Left ventricle myocardium superior (tissue), 1 donor: ENCODE measurements around the gene FBN3. TPM values are rescaled to one million over a fixed set of nuclear protein-coding genes. Genes with fewer than 3 reads are reported as not detected.

Source experiments
- ATAC-seq: fragments of 200-7000 bp; cut with Tn5 transposase; one replicate; pipeline ENCODE4 v1.9.1; 2020; ENCODE audit warnings: mild to moderate bottlenecking, moderate library complexity
- DNase-seq: peaks from one replicate; pipeline ENCODE4 v3.0.0-alpha.2; 2020
- intact Hi-C: fragments of 100-400 bp; cut with micrococcal nuclease; formaldehyde crosslinking; loops from one replicate; pipeline ENCODE4 v1.11.0; 2022
- total RNA-seq: library from RNA; stranded (reverse); fragmentation: NEBNext Ultra II Directional; extraction: Animal tissue kit (Norgen Biotek cat#: 25700); gene quantifications from one replicate; pipeline ENCODE4 v1.2.1, GENCODE V29; 2021
- donor health status: DM: no; HTN: yes; CAD: no; lungs with severe emphysema.

Gene FBN3
- total RNA-seq, 1 donor from 2014 or later = not detected

DNA sequence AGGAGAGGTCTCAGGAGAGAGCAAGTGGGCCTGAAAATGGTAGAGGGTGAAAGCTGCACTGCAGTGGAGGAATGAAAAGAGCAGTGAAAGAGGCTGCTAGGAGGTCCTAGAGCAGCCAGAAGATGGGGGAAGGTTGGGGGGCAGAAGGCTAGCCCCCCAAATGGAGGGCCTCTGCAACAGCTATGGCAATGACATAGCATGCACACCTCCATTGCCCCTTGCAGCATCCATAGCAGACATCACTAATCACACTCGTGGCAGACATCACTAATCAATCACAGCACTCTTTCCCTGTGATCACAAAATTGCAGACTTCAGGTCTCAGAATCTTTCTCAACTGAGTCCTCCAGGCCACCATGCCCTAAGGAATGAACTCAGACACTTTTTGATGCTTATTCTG, 74.9 kb downstream of the FBN3 start:
- no peak for ATAC-seq
- intact Hi-C loops = no loop called here
- no peak for DNase-seq

DNA sequence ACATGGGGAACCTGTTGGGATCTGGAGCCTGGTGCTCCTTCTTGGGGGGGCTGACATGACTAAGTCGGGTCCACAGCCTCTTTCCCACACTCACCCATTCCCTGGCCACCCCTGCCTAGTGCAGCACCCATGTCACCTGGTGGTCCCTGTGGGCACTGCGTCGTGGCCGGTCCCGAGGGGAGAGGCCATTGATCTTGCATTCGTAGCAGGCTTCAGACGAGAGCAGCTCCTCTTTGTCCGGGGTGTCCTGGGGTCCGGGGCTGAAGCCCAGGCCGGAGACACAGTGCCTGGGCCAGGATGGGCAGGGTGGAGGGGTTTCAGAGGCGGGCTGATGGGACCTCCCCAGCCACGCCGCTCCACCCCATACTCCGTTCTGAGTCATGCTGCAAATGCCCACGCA, 77.5 kb downstream of the FBN3 start:
- ATAC-seq = no peak
- no peak for DNase-seq
- intact Hi-C loops = no loop called here

DNA sequence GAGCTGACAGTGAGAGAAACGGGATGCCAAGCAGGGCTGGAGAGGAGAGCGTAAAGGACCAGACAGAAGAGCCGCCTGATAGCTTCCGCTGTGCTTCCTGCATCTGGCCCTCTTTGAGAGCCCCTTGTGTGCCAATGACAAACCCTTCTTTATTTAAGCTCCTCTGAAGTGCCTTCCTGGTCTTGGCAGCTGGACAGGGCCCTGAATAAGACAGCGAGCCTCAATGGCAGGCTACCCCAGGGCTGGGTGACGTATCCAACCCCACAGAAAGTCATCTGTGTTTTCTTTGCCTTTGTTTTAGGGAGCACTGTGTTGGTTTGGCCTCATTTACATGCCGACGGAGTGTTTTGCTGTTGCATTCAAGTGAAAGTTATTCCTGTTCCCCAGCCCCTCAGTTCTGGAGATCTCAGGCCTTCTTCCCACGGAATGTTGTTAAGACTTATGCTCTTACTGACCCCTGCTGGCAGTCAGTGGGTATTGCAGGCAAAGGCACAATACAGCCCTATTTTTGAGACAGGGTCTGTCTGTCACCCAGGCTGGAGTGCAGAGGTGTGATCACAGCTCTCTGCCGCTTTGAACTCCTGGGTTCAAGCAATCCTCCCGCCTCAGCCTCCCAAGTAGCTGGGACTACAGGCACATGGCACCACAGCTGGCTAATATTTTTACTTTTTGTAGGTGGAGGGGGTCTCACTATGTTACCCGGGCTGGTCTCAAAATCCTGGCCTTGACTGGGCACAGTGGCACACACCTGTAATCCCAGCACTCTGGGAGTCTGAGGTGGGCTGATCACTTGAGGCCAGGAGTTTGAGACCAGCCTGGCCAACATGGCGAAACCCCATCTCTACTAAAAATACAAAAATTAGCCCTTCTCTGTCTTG, 80.1 kb downstream of the FBN3 start:
- intact Hi-C loops = no loop called here
- no peak for ATAC-seq
- DNase-seq = no peak

DNA sequence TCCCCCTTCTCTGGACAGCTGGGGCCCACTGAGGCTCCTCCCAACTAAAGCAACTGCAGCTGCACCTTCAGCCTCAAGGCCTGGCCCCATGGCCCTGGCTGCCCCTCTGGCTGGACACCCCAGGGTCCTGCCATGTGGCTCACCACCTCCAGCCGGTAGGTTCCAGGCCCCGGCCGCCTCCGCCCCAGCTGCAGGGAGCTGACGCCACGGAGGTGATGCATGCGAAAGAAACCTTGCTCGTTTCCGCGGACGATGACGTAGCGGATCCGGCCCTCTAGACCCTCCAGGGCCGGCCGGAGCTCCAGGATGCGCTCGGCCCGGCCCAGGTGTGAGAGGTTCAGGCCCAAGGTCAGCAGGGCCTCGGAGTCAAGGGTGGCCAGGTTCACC, 83.5 kb downstream of the FBN3 start:
- DNase-seq (no peak), ATAC-seq (no peak)
- intact Hi-C loops = no loop called here

DNA sequence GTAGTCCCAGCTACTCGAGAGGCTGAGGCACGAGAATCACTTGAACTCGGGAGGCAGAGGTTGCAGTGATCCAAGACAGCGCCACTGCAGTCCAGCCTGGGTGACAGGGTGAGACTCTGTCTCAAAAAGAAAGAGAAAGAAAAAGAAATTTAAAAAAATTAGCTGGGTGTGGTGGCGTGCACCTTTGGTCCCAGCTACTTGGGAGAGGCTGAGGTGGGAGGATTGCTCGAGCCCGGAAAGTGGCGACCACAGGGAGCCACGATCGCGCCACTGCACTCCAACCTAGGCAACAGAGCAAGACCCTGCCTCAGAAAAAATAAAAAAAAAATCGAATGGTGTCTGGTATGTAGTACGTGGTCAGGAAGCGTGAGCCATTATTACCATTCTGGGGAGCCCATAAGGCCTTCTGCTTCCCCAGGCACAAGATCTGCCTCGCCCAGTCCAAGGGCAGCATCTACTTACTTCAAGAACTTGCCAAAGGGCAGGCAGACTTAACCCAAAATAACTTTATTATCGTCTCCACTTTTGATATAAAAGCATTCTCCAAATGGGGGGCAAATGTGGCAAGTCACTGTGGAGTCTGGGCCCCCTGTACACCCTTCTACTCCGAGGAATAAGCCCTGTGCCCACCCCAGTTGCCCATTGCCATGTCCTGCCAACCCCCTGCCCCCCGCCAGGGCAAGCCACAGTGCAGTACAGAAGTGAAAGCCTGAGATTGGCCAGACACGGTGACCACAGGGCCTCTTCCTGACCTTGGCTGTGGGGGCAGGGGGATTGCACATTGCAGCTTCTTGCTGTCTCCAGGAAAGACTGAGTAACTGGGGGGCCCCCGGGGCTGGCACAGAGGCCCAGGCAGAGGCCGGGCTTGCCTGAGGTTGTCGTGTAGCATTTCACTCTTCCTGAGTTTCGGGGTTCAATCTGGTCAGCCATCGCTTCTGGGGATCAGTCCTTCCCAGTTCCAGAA, 84.2 kb downstream of the FBN3 start:
- intact Hi-C loops = no loop called here
- DNase-seq (no peak), ATAC-seq (no peak)

GRCh38 chr19:8057545-8058270, 91.7 kb downstream of the FBN3 start:
- DNase-seq = no peak
- ATAC-seq = no peak
- intact Hi-C loops = no loop called here

GRCh38 chr19:8056533-8056932, 92.9 kb downstream of the FBN3 start:
- intact Hi-C loops = no loop called here
- DNase-seq (no peak), ATAC-seq (no peak)

DNA sequence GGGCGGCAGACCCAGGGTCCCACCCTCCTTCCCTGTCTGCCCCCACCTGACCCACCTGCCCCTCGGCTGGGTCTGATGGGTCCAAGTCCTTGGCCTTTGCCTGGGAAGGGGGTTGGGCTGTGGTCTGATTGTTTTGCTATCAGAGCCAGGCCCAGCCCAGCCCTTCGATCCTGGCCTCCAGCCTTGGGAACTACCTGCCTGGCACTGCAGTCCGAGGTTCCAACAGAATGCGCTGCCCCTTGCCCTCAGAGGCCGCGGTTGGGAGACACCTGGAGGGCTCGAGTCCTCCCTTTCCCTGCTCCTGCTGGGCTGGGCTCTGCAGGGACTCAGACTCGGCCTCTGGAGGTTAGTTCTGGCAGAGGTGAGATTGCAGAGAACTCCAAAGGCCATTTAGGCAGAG, 95.2 kb downstream of the FBN3 start:
- intact Hi-C loops = no loop called here
- no peak for ATAC-seq
- no peak for DNase-seq

- no peak for DNase-seq
- ATAC-seq = no peak
- intact Hi-C loops = no loop called here
Measured at GRCh38 chr19:8052464-8052859, 96.9 kb downstream of the FBN3 start, which contains the start of gene CCL25. TSS of gene CCL25 (plus strand) at chr19:8052760. CDS start at chr19:8053050, 290 bp downstream.

- peak; percentile 86 for DNase-seq
- ATAC-seq = peak; percentile 94
- intact Hi-C loops = no loop called here
Measured at GRCh38 chr19:8050274-8051096, 98.9 kb downstream of the FBN3 start.

DNA sequence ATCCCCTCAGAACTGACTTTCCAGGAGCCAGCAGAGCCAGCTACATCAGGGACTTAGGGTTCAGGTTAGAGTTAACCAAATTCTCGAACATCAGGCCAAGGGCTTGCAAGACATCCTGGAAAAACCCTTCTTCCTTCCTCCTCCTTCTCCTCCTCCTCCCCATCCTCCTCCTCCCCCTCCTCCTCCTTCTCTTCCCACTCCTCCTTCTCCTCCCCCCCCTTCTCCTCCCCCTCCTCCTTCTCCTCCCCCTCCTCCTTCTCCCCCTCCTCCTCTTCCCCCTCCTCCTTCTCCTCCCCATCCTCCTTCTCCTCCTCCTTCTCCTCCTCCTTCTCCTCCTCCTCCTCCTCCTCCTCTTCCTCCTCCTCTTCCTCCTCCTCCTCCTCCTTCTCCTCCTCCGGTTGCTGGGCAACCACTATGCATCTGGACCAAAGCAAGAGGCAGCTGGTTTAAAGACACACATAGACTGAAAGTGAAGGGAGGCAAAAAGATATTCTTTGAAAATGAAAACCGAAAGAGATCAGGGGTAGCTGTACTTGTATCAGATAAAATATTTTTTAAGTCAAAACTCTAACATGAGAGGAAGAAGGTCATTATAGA, 102.7 kb downstream of the FBN3 start:
- ATAC-seq (no peak), DNase-seq (no peak)
- intact Hi-C loops = no loop called here

- intact Hi-C loops = no loop called here
- DNase-seq (no peak), ATAC-seq (no peak)
Measured at GRCh38 chr19:8045872-8046568, 103.4 kb downstream of the FBN3 start.

GRCh38 chr19:8044018-8044417, 105.4 kb downstream of the FBN3 start:
- intact Hi-C loops = no loop called here
- no peak for DNase-seq
- no peak for ATAC-seq

GRCh38 chr19:8042900-8043299, 106.5 kb downstream of the FBN3 start:
- DNase-seq (no peak), ATAC-seq (no peak)
- intact Hi-C loops = no loop called here

DNA sequence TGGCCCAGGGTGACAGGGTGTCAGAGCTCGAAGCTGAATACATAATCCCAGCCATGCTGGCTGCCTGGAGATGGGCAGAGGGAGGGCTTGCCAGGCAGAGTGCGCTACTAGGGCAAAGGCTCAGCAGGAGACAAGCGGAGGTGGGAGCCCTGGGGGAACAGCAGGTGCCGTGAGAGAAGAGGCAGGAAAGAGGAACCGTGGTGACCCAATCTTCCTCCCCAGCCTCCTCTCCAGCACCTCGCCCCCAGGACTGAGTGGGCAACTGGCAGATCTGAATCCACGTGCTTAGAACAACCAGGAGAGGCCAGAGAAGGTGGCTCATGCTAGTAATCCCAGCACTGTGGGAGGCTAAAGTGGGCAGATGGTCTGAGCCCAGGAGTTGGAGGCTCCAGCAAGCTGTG, 107.9 kb downstream of the FBN3 start:
- DNase-seq = no peak

DNA sequence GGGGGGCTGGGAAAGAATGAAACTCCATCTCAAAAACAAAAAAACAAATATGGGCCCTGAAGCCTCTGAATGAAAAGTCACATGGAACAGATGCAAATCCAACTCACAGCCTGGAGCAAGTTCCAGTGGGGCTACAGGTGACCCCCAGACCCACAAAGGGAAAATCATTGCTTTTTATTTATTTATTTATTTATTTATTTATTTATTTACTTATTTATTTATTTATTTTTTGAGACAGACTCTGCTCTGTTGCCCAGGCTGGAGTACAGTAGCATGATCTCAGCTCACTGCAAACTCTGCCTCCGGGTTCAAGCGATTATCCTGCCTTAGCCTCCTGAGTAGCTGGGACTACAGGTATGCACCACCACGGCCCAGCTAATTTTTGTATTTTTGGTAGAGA, 110.2 kb downstream of the FBN3 start:
- ATAC-seq (no peak), DNase-seq (no peak)
- intact Hi-C loops = no loop called here

More for the DNA sequence above, 107.9 kb downstream of the FBN3 start:
- intact Hi-C loops = no loop called here
- ATAC-seq = no peak

GRCh38 chr19:8038815-8039214, 110.6 kb downstream of the FBN3 start:
- DNase-seq (no peak), ATAC-seq (no peak)
- intact Hi-C loops = no loop called here
